Renal pelvis (tissue), 4 donors: ENCODE results near the gene LGALS7. TPM values are rescaled to one million over a fixed set of nuclear protein-coding genes. Genes with fewer than 3 reads are reported as not detected.

Source experiments
- DNase-seq: peaks from one replicate; pipeline ENCODE4 v3.0.0-alpha.2; 2013
- polyA plus RNA-seq, 3 donors: library from polyadenylated mRNA; unstranded; fragments of 120-200 nt; gene quantifications; one replicate each; pipeline ENCODE4 v1.2.1, GENCODE V29; 2013; ENCODE audit not compliant: insufficient read length in 3 of 3

Gene LGALS7
- polyA plus RNA-seq, 3 donors: 0.78 TPM; not detected in 2

DNA sequence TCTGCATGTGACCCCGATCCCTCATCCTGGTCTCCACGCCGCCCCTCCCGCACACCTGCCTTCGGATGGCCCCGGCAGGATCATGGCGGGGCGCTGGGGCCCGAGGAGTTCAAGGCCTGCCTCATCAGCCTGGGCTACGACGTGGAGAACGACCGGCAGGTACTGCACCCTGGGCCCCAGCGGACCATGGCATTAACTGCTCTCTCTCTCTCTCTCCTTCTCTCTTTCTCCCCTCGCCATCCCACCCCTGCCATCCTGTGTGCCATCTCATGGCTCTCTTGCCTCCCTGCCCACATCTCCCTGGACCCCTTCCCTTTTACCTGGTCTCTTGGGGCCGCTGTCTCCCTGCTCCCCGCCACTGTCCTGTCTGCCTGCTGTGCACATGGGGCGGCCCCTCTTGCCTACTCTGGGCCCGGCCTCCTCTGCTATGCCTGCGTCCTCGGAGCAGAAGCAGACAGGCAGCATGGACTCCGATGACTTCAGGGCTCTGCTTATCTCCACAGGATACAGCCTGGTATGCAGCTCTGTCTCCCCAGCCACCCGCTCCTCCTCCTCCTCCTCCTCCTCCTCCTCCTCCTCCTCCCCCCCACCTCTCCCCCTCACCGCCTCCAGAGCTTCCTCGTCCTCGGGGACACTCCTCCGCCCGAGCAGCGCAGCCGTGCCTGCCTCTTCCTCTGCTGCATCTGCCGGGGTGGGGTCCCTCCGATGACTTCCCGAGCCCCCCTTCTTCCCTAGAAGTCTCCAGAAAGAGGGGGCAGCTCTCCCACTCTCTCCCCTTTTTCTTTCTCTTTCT, 45.3 kb downstream of the LGALS7 start:
- DNase-seq: no peak

DNA sequence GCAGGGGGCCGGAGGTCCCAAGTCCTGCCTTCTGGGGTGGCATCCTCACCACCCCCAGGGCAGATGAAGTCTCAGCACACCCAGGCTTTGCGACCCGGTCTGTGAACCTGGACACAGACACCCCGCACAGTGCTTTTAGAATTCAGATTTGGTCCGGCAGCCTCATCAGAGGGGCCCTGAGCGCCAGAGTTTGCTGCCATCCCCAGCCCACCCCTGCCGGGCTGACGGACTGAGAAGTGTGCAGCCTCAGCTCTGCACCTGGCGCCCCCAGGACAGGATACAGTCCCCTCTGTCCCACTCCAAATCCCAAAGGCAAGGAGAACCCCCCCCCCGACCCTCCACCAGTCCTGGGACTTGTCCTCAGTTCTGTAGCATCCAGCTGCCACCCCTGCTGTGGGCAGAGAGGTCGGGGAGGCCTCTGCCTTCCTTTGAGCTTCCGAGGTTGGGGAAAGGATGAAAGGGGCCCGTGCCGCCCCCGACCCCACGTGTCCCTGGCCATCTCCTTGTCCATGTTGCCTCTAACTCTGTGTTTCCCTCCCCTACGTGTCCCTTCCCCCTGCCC, 45.9 kb downstream of the LGALS7 start:
- no peak for DNase-seq

DNA sequence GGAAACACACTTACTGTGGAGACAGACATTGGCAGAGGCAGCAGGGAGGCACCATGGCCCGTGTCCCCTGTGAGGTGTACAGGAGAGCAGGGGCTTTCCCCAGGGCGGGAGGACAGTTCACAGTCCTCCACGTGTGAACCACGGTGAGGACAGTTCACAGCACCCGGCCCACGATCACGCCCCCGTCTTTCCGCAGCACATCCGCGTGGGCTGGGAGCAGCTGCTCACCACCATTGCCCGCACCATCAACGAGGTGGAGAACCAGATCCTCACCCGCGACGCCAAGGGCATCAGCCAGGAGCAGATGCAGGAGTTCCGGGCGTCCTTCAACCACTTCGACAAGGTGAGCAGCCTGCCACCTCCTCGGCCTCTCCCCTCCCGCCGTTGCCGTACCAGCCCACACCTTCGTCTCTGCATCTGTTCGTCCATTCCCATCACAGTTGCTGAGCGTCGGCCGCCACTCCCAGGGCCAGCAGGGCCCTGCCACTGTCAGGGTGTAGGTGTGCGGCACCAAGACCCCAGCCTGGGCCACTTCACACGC, 46.5 kb downstream of the LGALS7 start:
- no peak for DNase-seq

DNA sequence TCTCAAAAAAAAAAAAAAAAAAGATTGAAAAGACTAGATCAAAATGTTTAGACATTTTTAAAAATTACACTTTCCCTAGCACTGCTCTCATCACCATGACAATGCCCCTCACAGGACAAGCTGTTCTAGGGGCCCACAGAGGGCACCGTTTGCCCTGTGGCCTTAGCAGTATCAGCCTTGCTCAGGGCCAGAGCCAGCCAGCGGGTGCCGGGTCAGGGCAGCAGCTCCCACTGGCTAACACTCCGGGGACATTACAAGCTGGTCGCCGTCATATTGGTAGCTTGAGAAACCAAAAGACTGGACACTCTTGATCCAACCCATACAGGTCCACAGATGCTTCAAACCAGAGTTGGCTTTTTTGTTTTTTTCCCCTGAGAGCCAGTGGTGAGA, 47.0 kb downstream of the LGALS7 start:
- no peak for DNase-seq

DNA sequence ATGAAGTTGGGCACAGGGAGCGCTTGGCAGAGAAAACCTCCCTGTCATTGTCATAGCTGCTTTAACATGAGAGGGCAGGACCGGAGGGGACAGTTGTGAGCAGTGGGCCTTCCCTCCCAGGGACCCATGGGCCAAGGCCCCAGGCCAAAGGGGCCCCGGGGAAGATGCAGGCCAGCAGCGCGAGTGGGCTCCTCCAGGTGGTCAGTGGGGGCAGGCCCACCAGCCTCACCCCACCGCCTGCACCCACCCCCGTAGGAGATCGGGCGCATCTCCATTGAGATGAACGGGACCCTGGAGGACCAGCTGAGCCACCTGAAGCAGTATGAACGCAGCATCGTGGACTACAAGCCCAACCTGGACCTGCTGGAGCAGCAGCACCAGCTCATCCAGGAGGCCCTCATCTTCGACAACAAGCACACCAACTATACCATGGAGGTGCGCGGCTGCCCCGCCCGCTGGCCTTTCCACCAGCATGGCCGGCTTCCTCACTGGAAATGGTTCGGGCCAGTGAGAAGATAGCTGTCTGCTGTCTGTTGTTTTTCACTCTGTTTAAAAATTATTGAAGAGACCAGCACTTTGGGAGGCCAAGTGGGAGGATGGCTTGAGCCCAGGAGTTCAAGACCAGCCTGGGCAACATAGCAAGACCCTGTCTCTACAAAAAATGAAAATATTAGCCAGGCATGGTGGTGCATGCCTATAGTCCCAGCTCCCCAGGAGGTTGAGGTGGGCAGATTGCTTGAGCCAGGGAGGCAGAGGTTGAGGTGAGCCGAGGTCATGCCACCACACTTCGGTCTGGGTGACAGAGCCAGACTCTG, 47.6 kb downstream of the LGALS7 start:
- no peak for DNase-seq

DNA sequence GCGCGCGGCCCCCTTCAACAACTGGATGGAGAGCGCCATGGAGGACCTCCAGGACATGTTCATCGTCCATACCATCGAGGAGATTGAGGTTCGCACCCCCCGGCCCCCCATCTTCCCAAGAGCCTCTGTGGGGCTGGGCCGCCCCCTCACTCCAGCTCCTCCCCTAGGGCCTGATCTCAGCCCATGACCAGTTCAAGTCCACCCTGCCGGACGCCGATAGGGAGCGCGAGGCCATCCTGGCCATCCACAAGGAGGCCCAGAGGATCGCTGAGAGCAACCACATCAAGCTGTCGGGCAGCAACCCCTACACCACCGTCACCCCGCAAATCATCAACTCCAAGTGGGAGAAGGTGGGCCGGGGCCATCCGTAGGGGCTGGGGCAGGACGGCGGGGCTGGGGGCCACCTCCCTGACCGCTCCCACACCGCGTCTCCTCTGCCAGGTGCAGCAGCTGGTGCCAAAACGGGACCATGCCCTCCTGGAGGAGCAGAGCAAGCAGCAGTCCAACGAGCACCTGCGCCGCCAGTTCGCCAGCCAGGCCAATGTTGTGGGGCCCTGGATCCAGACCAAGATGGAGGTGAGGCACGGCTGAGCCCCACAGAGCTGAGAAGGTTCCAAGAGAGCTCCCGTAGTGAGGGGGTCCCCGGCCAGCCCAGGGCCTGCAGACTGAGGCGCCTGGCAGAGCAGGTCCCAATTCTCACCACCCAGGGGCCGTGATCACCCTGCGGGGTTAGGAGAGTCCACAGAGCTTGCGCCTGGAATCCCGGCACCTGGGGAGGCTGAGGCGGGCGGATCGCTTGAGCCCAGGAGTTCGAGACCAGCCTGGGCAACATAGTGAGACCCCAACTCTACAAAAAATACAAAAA, 49.1 kb downstream of the LGALS7 start:
- DNase-seq: no peak

DNA sequence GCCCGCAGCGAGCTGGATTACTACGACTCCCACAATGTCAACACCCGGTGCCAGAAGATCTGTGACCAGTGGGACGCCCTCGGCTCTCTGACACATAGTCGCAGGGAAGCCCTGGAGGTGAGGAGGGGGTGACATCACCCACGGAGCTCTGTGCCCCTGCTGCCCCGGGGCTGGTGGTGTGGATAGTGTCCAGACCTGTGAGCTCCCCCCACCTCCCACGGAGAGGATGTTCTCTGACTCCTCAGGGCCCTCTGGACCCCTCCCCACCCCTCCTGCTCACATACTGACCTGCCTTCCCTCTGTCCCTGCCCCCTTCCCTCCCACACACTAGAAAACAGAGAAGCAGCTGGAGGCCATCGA, 49.7 kb downstream of the LGALS7 start:
- DNase-seq: no peak

DNA sequence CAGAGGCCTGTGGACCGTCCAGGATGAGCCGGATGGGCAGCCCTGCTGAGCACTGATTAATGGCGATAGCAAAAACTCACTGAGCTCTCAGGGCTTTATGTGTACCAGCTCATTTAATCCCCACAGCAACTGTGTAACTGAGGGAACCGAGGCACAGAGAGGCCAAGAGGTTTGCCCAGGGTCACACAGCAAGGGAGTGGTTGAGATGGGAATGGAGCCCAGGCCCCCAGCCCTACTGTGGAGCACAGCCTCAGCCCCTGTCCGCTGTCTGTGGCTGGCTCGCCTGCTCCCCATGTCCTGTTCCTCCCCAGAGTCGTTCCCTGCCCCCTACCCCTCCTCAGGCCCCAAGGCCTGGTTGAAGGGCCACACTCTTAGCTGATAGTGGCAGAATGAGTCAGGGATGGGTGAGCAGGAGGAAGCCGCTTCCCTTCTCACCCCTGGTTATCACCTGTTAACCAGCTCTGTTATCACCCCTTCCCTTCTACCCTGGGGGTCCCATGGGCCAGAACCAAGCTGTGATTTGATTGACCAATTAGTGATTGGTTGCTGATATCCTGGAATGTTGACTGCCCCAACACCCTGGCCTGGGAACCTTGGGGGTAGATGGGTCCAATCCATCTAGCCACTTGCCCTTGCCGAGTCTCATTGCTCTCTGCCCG, 50.2 kb downstream of the LGALS7 start:
- no peak for DNase-seq

DNA sequence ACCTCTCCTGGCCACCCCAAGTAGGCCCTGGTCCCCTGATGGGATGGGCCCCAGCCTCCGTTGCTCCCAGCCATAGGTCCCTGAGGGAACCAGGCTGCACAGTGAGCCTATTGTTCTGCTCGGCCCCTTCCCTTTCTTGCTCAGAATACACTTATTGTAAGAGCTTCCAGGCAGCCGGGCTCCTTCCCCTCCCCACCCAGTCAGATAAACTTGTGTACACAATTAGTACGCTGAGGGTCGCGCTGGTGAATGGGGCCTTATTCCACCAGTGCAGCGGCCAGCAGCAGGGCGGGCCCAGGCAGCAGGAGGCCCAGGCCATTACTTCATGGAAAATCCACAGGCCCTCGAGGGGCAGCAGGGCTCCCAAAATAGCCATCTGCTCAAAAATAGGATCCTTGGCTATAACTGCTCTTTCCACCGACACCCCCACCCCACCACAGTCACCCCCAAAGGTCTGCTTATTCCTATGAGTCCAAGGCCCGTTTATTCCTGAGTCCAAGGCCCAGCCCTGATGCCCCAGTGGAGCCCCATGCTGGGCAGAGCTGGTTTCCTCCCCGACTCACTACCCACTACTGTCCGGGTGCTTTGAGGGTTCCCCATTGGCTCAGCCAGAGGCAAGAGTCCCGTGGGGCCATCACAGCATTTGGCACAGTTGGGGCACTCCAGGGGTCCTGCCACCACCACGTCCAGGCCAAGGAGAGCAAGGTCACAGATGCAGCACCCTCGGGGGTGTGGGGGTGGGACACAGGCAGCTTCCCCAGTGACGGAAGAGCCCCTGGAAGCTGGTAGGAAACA, 51.1 kb downstream of the LGALS7 start:
- no peak for DNase-seq

DNA sequence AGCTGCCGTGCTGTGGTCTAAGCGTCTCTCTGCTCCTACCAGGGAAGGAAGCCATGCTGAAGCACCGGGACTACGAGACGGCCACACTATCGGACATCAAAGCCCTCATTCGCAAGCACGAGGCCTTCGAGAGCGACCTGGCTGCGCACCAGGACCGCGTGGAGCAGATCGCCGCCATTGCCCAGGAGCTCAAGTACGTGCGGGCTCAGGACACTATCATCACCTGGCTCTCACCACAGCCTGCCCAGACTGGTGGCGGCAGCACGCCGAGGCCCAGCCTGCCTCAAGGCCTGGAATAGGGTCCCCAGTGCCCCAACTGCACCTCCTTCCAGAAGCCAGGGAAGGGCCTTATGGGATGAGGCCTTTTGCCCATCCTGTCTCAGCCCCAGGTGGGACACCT, 51.8 kb downstream of the LGALS7 start:
- DNase-seq: no peak

Other genes starting within 250 kb of the LGALS7 start
- gene MAP4K1, start 155.6 kb downstream of the LGALS7 start, polyA plus RNA-seq: 1 to 10 TPM; 2.6 to 5.6 (median 4.7) TPM
- 100 to 1,000 TPM; 334 to 353 (median 345) TPM for gene EIF3K, start 154.3 kb downstream of the LGALS7 start, polyA plus RNA-seq
- 100 to 1,000 TPM; 701 to 787 (median 742) TPM for gene ACTN4, start 125.9 kb downstream of the LGALS7 start, polyA plus RNA-seq
- 10 to 100 TPM in 2 of 3 donors, 1 to 10 TPM in 1; 9.1 to 14.0 (median 12.9) TPM for gene CAPN12, start 29.0 kb downstream of the LGALS7 start, polyA plus RNA-seq
- 1 to 10 TPM; 2.0 to 3.2 (median 2.2) TPM for gene LGALS7B, start 15.7 kb upstream of the LGALS7 start, polyA plus RNA-seq
- gene LGALS4, start 39.4 kb upstream of the LGALS7 start, polyA plus RNA-seq: 1 to 10 TPM; 1.3 to 2.4 (median 1.9) TPM
- gene ECH1, start 58.3 kb upstream of the LGALS7 start, polyA plus RNA-seq: 100 to 1,000 TPM; 165 to 180 (median 174) TPM
- gene HNRNPL, start 76.5 kb upstream of the LGALS7 start, polyA plus RNA-seq: 100 to 1,000 TPM; 466 to 472 (median 471) TPM
- gene RINL, start 104.8 kb upstream of the LGALS7 start, polyA plus RNA-seq: 10 to 100 TPM in 1 of 3 donors, 1 to 10 TPM in 2; 8.0 to 10.0 (median 9.6) TPM
- gene SIRT2, start 126.1 kb upstream of the LGALS7 start, polyA plus RNA-seq: 10 to 100 TPM; 43.7 to 53.7 (median 51.2) TPM
- 10 to 100 TPM in 2 of 3 donors, 1 to 10 TPM in 1; 9.7 to 12.2 (median 11.5) TPM for gene NFKBIB, start 126.5 kb upstream of the LGALS7 start, polyA plus RNA-seq
- 1 to 10 TPM in 1 of 3 donors, under 1 TPM in 2; 0.63 to 1.1 (median 0.86) TPM for gene CCER2, start 138.7 kb upstream of the LGALS7 start, polyA plus RNA-seq
- 10 to 100 TPM; 48.7 to 64.8 (median 62.2) TPM for gene SARS2, start 157.2 kb upstream of the LGALS7 start, polyA plus RNA-seq
- 10 to 100 TPM; 25.3 to 31.2 (median 30.9) TPM for gene MRPS12, start 157.4 kb upstream of the LGALS7 start, polyA plus RNA-seq
- gene FBXO17, start 202.2 kb upstream of the LGALS7 start, polyA plus RNA-seq: 100 to 1,000 TPM in 2 of 3 donors, 10 to 100 TPM in 1; 66.1 to 106 (median 106) TPM